Cardiac muscle cell (in vitro differentiated cells and primary cell): ENCODE data around the gene CEP135. TPM values are rescaled to one million over a fixed set of nuclear protein-coding genes. Genes with fewer than 3 reads are reported as not detected.
A peak's percentile ranks its signal among the peaks of the same experiment; 100 is the strongest.

ENCODE experiments used
- DNase-seq, 2 donors: peaks; one replicate each; pipeline versions ENCODE4 v3.0.0 to v3.0.0-alpha.2; 2010 to 2017; ENCODE audit warnings: low read depth in 1 of 2, low spot score in 1 of 2
- H3K27ac ChIP-seq: fragments of 200-600 bp; sonication (generic); 2 replicates; pipeline ENCODE4 v1.5.1; 2016
- H3K27me3 ChIP-seq: fragments of 200-600 bp; sonication (generic); 2 replicates; pipeline ENCODE4 v1.6.0; 2016; ENCODE audit warnings: control low read depth
- H3K36me3 ChIP-seq: fragments of 200-600 bp; sonication (generic); 2 replicates; pipeline ENCODE4 v1.5.1; 2016; ENCODE audit warnings: control low read depth
- H3K4me1 ChIP-seq: fragments of 200-600 bp; sonication (generic); 2 replicates; pipeline ENCODE4 v1.8.1; 2017; ENCODE audit warnings: low read depth, mild to moderate bottlenecking, mixed run types
- H3K4me3 ChIP-seq: fragments of 200-600 bp; sonication (generic); 2 replicates; pipeline ENCODE4 v1.5.1; 2016; ENCODE audit warnings: mild to moderate bottlenecking
- H3K9me3 ChIP-seq: fragments of 200-600 bp; sonication (generic); 2 replicates; pipeline ENCODE4 v1.5.1; 2017; ENCODE audit warnings: low read depth, mild to moderate bottlenecking, control low read depth
- polyA plus RNA-seq: library from polyadenylated mRNA; unstranded; fragments of >200 nt; fragmentation: Nextera tagmentation; extraction: Ambion mirVana; gene quantifications from 2 replicates; pipeline ENCODE4 v1.2.1, GENCODE V29; 2016
- total RNA-seq: library from RNA; depleted of rRNA; stranded (reverse); fragments of >200 nt; gene quantifications from 2 replicates; pipeline ENCODE4 v1.2.3, GENCODE V29; 2016
- TF ChIP-seq, protein P1 (sequence below): IDR thresholded peaks from 2 replicates; pipeline ENCODE4 v1.5.1; 2012; ENCODE audit warnings: low read depth, mild to moderate bottlenecking, low read length

CEP135 gene
- total and polyA plus RNA-seq, 2 experiments from 2014 or later: 4.4 to 5.5 TPM

DNA sequence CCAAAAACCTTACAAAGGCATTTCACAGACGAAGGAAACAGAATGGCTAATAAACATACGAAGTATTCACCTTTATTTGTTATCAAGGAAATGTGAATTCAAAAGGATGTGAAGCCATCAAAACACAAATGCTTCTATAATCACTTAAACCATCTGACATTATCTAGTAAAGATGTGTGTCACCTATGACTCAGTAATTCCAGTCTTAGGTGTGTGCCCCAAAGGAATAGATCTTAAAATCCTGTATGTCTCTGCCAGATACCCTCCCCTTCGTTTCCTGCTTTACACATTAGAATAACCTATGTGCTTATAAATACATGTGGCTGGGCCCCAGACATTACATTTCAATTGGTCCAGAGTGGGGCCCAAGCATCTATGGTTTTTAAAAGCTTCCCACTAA lies 41.8 kb upstream of the CEP135 start:
- H3K9me3 ChIP-seq: no peaks in the 10 kb centered on the region
- H3K4me3 ChIP-seq: no peak overlapping the region
- peaks cover 13% of the 10 kb centered on the region for H3K36me3 ChIP-seq
- H3K4me1 ChIP-seq: no peaks in the 10 kb centered on the region
- H3K27me3 ChIP-seq: no peaks in the 10 kb centered on the region
- TF ChIP-seq, protein P1, sequence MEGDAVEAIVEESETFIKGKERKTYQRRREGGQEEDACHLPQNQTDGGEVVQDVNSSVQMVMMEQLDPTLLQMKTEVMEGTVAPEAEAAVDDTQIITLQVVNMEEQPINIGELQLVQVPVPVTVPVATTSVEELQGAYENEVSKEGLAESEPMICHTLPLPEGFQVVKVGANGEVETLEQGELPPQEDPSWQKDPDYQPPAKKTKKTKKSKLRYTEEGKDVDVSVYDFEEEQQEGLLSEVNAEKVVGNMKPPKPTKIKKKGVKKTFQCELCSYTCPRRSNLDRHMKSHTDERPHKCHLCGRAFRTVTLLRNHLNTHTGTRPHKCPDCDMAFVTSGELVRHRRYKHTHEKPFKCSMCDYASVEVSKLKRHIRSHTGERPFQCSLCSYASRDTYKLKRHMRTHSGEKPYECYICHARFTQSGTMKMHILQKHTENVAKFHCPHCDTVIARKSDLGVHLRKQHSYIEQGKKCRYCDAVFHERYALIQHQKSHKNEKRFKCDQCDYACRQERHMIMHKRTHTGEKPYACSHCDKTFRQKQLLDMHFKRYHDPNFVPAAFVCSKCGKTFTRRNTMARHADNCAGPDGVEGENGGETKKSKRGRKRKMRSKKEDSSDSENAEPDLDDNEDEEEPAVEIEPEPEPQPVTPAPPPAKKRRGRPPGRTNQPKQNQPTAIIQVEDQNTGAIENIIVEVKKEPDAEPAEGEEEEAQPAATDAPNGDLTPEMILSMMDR: no peak
- no peak for DNase-seq
- no peak overlapping the region for H3K27ac ChIP-seq

DNA sequence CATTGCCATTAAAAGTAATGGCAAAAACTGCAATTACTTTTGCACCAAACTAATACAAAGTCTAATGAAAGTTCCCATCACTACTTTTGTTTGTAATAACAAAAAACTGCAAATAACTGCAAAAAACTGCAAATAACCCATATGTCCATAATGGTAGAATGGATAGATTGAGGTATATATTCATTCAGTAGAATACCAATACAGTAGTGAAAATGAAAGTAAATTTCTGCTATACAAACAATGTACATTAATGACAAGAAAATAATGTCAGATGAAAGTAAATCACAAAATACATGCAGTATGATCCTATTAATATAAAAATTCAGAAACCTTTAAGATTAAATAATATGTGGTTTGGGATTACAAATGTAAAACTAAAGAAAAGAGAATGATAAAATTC lies 41.3 kb upstream of the CEP135 start:
- TF ChIP-seq, protein P1: no peak
- Histone ChIP-seq H3K27me3 (no peaks in the 10 kb centered on the region), H3K36me3 (peaks cover 8% of the 10 kb centered on the region), H3K27ac (no peak overlapping the region), H3K4me1 (no peaks in the 10 kb centered on the region), H3K4me3 (no peak overlapping the region), H3K9me3 (no peaks in the 10 kb centered on the region)
- DNase-seq: no peak

DNA sequence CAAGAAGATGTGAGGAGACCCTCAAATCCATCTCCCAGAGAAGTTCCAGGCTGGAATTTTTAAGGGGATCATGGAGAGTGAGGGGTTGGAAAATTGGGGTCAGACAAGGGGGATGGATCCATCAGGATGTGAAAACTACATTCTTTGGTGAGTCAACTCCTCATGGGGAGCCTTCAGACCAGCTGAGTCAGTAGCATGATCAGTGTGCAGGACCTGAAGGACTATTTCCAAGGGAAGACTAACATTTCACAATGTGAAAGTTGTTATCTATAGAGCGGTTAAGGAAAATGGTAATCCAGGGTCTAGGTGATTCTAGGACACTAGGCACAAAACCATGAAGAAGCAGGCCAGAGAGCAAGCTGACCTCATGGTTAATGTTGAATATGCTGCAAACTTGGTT lies 38.6 kb upstream of the CEP135 start:
- H3K4me3 ChIP-seq: no peak overlapping the region
- no peaks in the 10 kb centered on the region for H3K36me3 ChIP-seq
- TF ChIP-seq, protein P1: no peak
- no peak overlapping the region for H3K27ac ChIP-seq
- H3K27me3 ChIP-seq: no peaks in the 10 kb centered on the region
- DNase-seq: peak in 1 of 2 donors; percentile 46
- no peaks in the 10 kb centered on the region for H3K9me3 ChIP-seq
- no peaks in the 10 kb centered on the region for H3K4me1 ChIP-seq

DNA sequence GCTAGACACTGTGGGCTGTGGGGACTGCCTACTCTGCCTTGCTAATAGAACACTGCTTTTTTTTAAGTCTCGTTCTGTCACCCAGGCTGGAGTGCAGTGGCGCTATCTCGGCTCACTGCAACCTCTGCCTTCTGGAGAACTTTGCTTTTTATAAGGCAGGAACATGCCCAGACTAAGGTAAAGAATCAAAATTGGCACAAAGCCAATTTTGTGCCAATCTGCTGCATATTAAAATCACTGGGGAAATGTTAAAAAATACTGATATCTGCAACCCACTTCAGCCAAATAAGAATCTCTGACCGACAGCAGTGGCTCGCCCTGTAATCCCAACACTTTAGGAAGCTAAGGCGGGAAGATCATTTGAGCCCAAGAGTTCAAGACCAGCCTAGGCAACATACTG lies 36.5 kb upstream of the CEP135 start:
- Histone ChIP-seq H3K36me3 (no peaks in the 10 kb centered on the region), H3K4me1 (no peaks in the 10 kb centered on the region), H3K4me3 (no peak overlapping the region), H3K27me3 (no peaks in the 10 kb centered on the region), H3K27ac (no peak overlapping the region), H3K9me3 (no peaks in the 10 kb centered on the region)
- DNase-seq: no peak
- TF ChIP-seq, protein P1: no peak

DNA sequence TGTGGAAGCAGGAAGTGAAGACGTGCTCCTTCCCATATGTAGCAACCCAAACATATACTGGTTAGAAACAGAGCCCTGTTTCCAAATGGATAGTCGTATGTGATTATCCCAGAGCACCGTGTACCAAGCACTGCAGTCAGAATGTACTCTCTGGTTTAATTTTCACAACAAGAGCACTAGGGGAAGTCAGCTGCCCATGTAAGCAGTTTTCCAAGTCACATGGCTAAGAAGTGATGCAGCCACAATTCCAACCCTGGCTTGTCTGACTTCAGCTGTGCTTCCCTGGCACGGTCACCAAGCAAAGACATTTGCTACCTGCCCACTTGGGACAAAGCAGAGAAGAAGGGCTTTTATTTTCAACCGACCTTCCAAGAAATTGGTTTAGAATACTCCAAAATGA lies 28.2 kb upstream of the CEP135 start:
- Histone ChIP-seq H3K4me1 (no peaks in the 10 kb centered on the region), H3K36me3 (no peaks in the 10 kb centered on the region)
- TF ChIP-seq, protein P1: no peak

DNA sequence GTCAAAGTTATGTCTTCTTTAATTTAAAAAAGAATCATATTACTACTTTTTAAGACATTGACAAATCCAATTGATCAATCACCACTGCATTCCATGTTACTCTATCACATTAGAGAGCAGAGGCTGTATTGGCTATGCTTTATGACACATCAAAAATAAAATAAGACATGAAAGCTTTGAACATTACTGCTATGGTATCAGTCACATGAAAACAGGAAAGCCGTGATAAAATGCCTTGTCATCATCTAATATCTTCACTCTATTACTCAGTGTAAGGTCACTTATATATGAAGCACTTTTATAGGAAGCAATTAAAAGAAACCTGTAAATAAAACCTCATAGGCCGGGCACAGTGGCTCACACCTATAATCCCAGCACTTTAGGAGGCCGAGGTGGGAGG lies 27.7 kb upstream of the CEP135 start:
- no peaks in the 10 kb centered on the region for H3K4me1 ChIP-seq
- no peak overlapping the region for H3K27ac ChIP-seq
- no peaks in the 10 kb centered on the region for H3K36me3 ChIP-seq
- TF ChIP-seq, protein P1: no peak
- H3K9me3 ChIP-seq: no peaks in the 10 kb centered on the region
- DNase-seq: no peak
- no peaks in the 10 kb centered on the region for H3K27me3 ChIP-seq
- H3K4me3 ChIP-seq: no peak overlapping the region

More for the DNA sequence above, 28.2 kb upstream of the CEP135 start:
- no peaks in the 10 kb centered on the region for H3K9me3 ChIP-seq
- no peaks in the 10 kb centered on the region for H3K27me3 ChIP-seq
- H3K27ac ChIP-seq: no peak overlapping the region
- H3K4me3 ChIP-seq: no peak overlapping the region
- DNase-seq: peak in 1 of 2 donors; percentile 22
